Measurements from ENCODE around the gene SLC10A2. TPM values are rescaled to one million over a fixed set of nuclear protein-coding genes. Genes with fewer than 3 reads are reported as not detected.

Gene SLC10A2
- total RNA-seq, 2 donors from 2014 or later: 0.20 to 0.74 TPM

DNA sequence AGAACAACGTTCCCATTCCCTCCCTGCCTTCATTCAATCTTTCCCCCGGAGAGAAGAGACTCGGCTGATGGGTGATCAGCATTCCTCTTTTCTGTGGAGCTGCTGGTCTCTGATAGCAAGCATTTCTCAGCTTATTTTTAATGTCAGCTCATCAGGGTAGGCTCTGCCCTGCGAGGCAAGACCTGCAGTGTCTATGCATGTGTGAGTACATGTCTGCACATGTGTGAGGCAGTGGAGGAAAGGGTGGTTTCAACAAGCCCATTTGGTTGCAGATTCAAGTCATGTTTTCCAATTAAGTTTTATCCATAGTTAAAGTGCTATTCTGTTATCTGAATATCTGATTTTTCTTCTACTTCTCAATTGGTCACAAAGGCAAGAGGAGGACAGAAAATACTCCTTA lies 19.5 kb downstream of the SLC10A2 start:
- Histone ChIP-seq H3K9ac (ENCODE audit: low read depth in 2 of 2, low read length in 2 of 2) (no peak overlapping the region), H3K27me3 (no peaks in the 10 kb centered on the region), H3K4me1 (no peaks in the 10 kb centered on the region), H3K36me3 (no peaks in the 10 kb centered on the region), H3K27ac (no peak overlapping the region), H3K9me3 (no peaks in the 10 kb centered on the region), H3K4me3 (no peak overlapping the region)
- intact Hi-C loops (cut with DNase I): no loop called here
- TF ChIP-seq, protein P1, sequence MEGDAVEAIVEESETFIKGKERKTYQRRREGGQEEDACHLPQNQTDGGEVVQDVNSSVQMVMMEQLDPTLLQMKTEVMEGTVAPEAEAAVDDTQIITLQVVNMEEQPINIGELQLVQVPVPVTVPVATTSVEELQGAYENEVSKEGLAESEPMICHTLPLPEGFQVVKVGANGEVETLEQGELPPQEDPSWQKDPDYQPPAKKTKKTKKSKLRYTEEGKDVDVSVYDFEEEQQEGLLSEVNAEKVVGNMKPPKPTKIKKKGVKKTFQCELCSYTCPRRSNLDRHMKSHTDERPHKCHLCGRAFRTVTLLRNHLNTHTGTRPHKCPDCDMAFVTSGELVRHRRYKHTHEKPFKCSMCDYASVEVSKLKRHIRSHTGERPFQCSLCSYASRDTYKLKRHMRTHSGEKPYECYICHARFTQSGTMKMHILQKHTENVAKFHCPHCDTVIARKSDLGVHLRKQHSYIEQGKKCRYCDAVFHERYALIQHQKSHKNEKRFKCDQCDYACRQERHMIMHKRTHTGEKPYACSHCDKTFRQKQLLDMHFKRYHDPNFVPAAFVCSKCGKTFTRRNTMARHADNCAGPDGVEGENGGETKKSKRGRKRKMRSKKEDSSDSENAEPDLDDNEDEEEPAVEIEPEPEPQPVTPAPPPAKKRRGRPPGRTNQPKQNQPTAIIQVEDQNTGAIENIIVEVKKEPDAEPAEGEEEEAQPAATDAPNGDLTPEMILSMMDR (IDR thresholded peaks at IDR 0.05): no peak
- DNase-seq: no peak

DNA sequence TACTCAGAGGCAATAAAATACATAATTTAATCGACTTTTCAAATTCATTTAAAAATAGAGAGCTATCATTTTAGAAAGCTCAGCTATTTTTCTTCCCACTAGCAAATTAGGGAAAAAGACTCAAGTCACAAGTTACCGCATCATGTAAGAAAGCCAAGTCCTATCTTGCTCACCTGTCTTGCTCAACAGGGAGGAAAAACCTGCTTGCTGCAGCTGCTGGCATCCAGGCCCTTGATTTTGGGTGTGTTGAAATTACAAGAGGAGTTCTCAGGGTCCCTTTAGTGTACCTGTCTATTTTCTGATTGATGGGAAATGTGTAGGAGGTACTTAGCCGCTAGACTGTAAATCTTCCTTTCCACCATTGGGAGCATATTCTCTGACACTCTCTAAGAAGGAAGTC lies 22.2 kb downstream of the SLC10A2 start:
- Histone ChIP-seq H3K4me1 (no peaks in the 10 kb centered on the region), H3K36me3 (no peaks in the 10 kb centered on the region), H3K27ac (no peak overlapping the region), H3K4me3 (no peak overlapping the region), H3K9ac (ENCODE audit: low read depth in 2 of 2, low read length in 2 of 2) (no peak overlapping the region), H3K9me3 (no peaks in the 10 kb centered on the region), H3K27me3 (no peaks in the 10 kb centered on the region)
- TF ChIP-seq, protein P1 (IDR thresholded peaks at IDR 0.05): no peak
- intact Hi-C loops (cut with DNase I): no loop called here
- no peak for DNase-seq

DNA sequence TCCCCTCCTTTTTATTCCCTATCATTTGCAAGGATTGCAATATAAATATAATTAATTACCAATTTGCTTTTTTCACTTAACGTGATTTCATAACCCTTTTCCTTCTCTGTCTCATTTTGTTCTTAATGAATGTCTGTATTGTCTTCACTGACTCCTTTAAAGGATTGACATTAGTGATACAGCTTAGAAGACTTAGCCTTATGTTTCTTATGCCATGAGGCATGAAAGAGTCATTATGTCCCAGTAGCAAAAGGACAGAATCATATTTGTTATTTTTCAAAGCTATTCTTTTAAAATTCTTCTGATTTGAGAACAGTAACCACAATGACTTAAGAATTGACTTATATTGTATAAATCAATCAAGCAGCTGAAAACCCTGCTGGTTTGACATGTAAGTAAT lies 26.2 kb downstream of the SLC10A2 start:
- TF ChIP-seq, protein P1 (IDR thresholded peaks at IDR 0.05): no peak
- no peak overlapping the region for H3K4me3 ChIP-seq
- intact Hi-C loops (cut with DNase I): no loop called here

GRCh38 chr13:103039183-103039582 lies 27.0 kb downstream of the SLC10A2 start:
- no peaks in the 10 kb centered on the region for H3K9me3 ChIP-seq
- DNase-seq: no peak
- H3K4me3 ChIP-seq: no peak overlapping the region
- no peak overlapping the region for H3K9ac ChIP-seq (ENCODE audit: low read depth in 2 of 2, low read length in 2 of 2)
- H3K4me1 ChIP-seq: no peaks in the 10 kb centered on the region
- H3K27me3 ChIP-seq: no peaks in the 10 kb centered on the region
- H3K27ac ChIP-seq: no peak overlapping the region
- intact Hi-C loops (cut with DNase I): no loop called here
- H3K36me3 ChIP-seq: no peaks in the 10 kb centered on the region
- TF ChIP-seq, protein P1 (IDR thresholded peaks at IDR 0.05): no peak

More for the DNA sequence above, 26.2 kb downstream of the SLC10A2 start:
- no peaks in the 10 kb centered on the region for H3K9me3 ChIP-seq
- DNase-seq: no peak
- H3K27ac ChIP-seq: no peak overlapping the region
- H3K36me3 ChIP-seq: no peaks in the 10 kb centered on the region
- no peaks in the 10 kb centered on the region for H3K4me1 ChIP-seq
- no peaks in the 10 kb centered on the region for H3K27me3 ChIP-seq
- no peak overlapping the region for H3K9ac ChIP-seq (ENCODE audit: low read depth in 2 of 2, low read length in 2 of 2)

GRCh38 chr13:103036268-103036667 lies 29.9 kb downstream of the SLC10A2 start:
- intact Hi-C loops (cut with DNase I): no loop called here
- no peaks in the 10 kb centered on the region for H3K9me3 ChIP-seq
- H3K36me3 ChIP-seq: no peaks in the 10 kb centered on the region
- no peaks in the 10 kb centered on the region for H3K27me3 ChIP-seq
- DNase-seq: no peak
- H3K4me3 ChIP-seq: no peak overlapping the region
- no peak overlapping the region for H3K9ac ChIP-seq (ENCODE audit: low read depth in 2 of 2, low read length in 2 of 2)
- no peaks in the 10 kb centered on the region for H3K4me1 ChIP-seq
- H3K27ac ChIP-seq: no peak overlapping the region
- TF ChIP-seq, protein P1 (IDR thresholded peaks at IDR 0.05): no peak

DNA sequence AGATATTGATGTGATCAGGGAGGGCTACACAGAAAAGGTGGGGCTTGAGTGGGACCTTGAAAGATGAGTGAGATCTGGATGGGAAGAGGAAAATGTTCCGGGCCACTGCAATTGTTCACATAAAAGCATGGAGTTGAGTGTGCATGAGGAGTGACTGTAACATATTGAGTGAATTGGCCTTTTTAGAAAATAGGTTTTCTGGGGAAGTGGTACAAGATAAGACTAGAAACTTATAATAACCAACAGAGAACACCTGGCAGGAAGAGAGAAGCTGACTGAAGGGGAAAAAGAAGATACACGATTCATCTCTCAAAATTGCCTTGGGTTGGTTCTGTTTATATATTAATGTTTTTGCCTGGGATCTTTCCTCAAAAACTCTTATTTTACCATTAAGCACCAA lies 32.2 kb downstream of the SLC10A2 start:
- DNase-seq: no peak
- Histone ChIP-seq H3K27ac (no peak overlapping the region), H3K27me3 (no peaks in the 10 kb centered on the region), H3K4me3 (no peak overlapping the region), H3K9ac (ENCODE audit: low read depth in 2 of 2, low read length in 2 of 2) (no peak overlapping the region), H3K4me1 (no peaks in the 10 kb centered on the region), H3K9me3 (no peaks in the 10 kb centered on the region), H3K36me3 (no peaks in the 10 kb centered on the region)
- intact Hi-C loops (cut with DNase I): no loop called here
- TF ChIP-seq, protein P1 (IDR thresholded peaks at IDR 0.05): no peak
